NOMO-1 treated with dmso at 0.1 percent for 144 hours (cell line): ENCODE data around the gene TRAPPC5.
A peak's percentile ranks its signal among the peaks of the same experiment; 100 is the strongest.

Experiments used
- DNase-seq: peaks from one replicate; lab custom pipeline; 2025; ENCODE audit not compliant: unreplicated experiment; lab: John Stamatoyannopoulos, UW

The TRAPPC5 gene

DNA sequence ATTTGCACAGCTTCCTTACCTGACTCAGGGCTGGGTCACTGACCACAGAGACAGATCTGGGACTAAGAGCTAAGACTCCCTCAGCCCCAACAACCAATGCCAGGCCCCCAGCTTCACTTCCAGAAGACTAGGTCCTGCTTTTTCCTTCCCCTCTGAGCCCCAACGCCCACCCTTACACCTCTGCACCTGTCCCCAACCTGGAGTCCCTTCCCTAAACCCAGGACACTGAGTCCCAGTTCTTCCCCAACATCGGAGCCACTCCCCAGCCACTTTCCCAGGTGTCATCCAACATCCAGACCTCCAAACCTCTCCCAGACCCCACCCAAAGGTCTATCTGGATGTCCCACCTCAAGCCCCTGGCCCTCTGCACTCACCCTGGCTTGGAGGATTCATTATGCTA lies 18.4 kb downstream of the TRAPPC5 start:
- no peak for DNase-seq

GRCh38 chr19:7699417-7700401 lies 19.1 kb downstream of the TRAPPC5 start:
- DNase-seq: no peak

- DNase-seq: no peak
These were observed 20.5 kb downstream of the TRAPPC5 start for GRCh38 chr19:7701049-7701653.

GRCh38 chr19:7701654-7702457 lies 21.2 kb downstream of the TRAPPC5 start, which contains the start of gene FCER2:
Gene FCER2, minus strand, starts transcription at chr19:7702131. Its CDS starts 2,371 bp downstream, at chr19:7699760.
- DNase-seq: no peak

DNA sequence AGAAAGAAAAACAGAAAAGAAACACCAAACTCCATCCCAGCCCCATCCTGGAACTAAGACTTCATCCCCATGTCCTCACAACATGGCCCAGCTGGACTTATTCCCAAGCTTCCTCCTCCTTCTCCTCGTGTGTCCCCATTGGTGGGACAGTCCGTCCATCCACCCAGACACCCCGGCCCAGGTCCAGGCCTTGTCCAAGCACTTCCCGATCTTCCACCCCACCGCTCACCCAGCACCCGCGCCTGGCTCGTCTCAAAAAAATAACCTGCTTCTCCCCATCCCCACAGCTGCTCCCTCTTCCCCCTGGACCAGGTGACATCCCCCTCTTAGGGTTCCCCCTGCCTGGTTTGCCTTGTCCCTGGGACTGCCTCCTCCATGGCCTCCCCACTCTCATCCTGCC lies 22.7 kb downstream of the TRAPPC5 start:
- no peak for DNase-seq

DNA sequence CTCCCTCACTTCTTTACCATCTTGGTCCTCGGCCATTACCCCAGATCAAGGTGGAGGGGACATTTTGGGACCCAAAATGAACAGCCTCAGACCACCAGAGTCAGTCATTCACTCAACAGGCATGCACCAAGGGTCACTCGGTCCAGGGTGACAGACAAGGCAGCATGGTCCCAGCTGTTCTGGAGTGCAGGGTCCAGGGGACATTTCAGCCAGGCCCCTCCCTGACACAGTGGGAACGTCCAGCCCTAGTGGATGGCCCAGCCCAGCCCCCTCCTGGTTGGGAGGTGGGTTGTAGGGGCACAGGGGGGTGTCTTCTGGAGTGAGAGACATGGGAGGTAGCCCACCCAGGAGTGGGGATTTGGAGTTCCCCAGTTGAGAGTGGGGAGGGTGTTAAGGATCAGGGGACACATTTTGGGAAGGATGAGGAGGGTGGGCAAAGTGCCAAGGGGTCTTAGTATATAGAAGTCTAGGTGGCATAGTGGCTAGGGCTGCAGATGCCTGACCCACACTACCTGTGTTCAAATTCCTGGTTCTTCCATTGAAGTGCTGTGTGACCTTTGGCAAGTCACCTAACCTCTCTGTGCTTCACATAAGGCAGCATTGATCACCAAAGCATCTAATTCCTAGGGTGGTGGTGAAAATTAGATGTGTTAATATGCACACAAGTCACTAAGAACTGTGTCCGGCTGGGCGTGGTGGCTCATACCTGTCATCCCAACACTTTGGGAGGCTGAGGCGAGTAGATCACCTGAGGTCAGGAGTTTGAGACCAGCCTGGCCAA lies 23.8 kb downstream of the TRAPPC5 start:
- no peak for DNase-seq

DNA sequence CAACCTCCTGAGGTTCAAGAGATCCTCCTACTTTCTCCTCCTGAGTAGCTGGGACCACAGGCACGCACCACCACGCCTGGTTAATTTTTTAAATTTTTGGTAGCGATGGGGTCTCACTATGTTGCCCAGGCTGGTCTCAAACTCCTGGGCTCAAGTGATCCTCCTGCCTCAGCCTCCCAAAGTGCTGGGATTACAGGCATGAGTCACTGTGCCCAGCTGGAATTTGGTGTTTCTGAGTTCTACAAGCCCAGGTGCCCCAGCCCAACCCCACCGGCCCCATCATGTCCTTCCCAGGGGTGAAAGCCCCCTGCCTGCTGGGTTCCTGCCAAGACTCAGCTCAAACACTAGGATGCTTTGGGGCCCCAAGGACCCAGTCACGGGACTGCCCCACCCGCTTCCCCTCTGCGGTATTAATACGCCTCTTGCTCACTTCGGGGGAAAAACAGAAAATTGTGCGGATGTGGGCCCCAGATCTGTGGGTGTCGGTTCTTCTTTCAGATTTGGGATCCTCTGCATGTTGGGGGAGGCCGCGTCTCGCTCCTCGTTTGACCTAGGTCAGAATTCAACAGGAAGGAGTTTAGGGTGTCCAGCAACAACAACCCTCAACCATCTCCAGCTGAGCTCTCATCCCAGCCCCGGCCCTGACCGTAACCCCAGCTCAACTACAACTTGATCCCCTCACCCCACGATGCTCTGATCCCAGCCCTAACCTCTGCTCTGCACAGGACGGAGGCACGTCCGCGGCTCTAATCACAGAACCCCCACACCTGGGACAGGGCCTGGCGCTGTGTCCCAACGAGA lies 25.0 kb downstream of the TRAPPC5 start:
- DNase-seq: peak; percentile 87

DNA sequence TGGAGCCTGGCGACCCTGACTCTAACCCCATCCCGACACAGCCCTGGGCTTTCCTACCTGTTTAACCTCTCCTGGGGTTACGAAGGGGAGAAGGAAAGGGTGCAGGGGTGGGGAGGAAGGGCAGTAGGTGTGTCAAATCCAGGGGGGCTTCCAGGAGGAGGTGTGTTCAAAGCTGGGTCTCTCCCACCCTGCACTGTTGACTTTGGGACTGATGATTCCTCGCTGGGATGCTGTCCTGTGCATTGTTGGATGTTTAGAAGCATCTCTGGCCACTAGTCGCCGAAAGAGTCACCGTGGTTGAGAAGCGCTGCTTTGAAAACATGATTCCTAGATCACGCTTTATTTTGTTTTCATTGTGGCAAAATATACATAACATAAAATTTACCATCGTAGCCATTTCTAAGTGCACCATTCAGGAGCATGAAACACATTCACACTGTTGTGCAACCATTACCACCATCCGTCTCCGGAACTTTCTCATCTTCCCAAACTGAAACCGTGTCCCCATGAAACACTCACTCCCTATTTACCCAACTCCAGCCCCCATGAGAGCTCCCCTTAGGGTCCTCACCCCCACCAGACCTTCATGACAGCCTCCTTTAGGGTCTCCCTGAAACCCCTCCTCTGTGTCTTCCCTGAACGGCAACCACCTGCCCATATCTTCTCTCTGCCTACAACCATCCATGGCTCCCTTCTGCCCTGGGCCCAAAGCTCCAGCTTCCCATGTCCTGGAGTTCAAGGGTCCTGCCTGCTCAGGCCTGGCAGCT lies 25.7 kb downstream of the TRAPPC5 start:
- no peak for DNase-seq

DNA sequence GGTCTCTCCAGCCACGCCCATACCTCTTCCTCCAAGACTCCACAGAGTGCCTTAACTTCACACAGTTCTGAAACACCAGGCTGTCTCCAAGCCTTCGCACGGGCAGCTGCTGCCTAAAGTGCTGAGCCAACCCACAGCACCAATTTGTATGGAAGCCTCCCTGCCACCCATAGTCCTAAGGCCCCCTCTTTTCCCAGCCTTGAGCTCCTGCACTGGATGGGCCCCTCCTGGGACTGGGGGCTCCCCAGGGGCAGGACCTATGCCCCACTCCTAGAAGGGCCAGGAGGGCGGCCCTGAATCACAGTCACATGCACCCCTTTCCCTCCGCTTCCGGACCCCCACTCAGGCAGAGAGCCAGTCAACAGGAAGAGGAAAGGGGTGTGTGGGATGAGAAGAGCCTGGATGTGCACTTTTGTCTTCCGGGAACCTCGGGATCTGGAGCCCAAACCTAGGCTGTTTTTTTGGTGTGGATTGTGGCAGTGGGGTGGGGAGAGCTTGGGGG lies 26.4 kb downstream of the TRAPPC5 start:
- DNase-seq: no peak

GRCh38 chr19:7709932-7710460 lies 29.4 kb downstream of the TRAPPC5 start:
- no peak for DNase-seq

- no peak for DNase-seq
These were observed 30.0 kb downstream of the TRAPPC5 start for GRCh38 chr19:7710616-7711015.

- DNase-seq: no peak
These were observed 35.0 kb downstream of the TRAPPC5 start for GRCh38 chr19:7715671-7716070.

DNA sequence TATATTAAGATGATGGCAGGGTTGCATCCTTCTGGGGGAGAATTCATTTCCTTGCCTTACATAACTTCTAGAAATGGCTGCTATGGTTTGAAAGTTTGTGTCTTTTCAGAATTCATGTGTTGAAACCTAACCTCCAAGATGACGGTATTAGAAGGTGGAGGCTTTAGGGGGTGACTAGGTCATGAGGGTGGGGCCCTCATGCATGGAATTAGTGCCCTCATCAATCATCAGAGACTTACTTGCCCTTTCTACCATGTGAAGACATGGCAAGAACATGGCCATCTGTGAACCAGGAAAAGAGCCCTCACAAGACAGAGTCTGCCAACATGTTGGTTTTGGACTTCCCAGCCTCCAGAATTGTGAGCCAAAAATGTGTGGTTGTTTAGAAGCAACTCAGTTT lies 36.1 kb downstream of the TRAPPC5 start:
- DNase-seq: no peak

GRCh38 chr19:7718668-7719067 lies 38.0 kb downstream of the TRAPPC5 start:
- DNase-seq: no peak

DNA sequence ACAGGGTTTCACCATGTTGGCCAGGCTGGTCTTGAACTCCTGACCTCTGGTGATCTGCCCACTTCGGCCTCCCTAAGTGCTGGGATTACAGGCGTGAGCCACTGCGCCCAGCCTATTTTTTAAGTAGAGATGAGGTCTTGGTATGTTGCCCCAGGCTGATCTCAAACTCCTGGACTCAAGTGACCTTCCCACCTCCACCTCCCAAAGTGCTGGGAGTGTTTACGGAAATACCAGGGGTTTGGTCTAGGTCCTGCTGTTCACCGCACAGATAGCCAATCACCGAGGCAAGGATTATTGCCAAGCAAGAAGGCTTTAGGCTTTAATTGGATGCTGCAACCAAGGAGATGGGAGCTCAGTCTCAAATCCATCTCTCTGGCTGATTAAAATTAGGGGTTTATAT lies 39.7 kb downstream of the TRAPPC5 start:
- no peak for DNase-seq

GRCh38 chr19:7722231-7722651 lies 41.6 kb downstream of the TRAPPC5 start:
- DNase-seq: no peak

- no peak for DNase-seq
These were observed 45.2 kb downstream of the TRAPPC5 start for GRCh38 chr19:7725791-7726190.

- DNase-seq: no peak
These were observed 48.6 kb downstream of the TRAPPC5 start for GRCh38 chr19:7729211-7729610.
